GM23338 (cell line): ENCODE data around the gene THADA.

Experiments used
- EZH2 ChIP-seq: fragments of 200-600 bp; sonication (generic); IDR thresholded peaks from one replicate; pipeline ENCODE4 v1.8.0; 2017; ENCODE audit warnings: antibody characterized with exemption, mild to moderate bottlenecking, low read depth; ENCODE audit not compliant: unreplicated experiment
- POLR2AphosphoS5 ChIP-seq: IDR thresholded peaks from 2 replicates; pipeline ENCODE4 v1.6.1; 2016; ENCODE audit warnings: antibody characterized with exemption, low read depth
- TF ChIP-seq, protein P1 (sequence below), 2 experiments: fragments of 200-600 bp in 1 of 2; sonication (generic) in 1 of 2; conservative IDR thresholded peaks; 2 replicates each; pipeline versions ENCODE4 v1.5.1 to v1.6.1; 2016 to 2017; ENCODE audit warnings: antibody characterized with exemption in 2 of 2, low read depth in 2 of 2, mild to moderate bottlenecking in 2 of 2, moderate library complexity in 1 of 2

- TF ChIP-seq, protein P1, sequence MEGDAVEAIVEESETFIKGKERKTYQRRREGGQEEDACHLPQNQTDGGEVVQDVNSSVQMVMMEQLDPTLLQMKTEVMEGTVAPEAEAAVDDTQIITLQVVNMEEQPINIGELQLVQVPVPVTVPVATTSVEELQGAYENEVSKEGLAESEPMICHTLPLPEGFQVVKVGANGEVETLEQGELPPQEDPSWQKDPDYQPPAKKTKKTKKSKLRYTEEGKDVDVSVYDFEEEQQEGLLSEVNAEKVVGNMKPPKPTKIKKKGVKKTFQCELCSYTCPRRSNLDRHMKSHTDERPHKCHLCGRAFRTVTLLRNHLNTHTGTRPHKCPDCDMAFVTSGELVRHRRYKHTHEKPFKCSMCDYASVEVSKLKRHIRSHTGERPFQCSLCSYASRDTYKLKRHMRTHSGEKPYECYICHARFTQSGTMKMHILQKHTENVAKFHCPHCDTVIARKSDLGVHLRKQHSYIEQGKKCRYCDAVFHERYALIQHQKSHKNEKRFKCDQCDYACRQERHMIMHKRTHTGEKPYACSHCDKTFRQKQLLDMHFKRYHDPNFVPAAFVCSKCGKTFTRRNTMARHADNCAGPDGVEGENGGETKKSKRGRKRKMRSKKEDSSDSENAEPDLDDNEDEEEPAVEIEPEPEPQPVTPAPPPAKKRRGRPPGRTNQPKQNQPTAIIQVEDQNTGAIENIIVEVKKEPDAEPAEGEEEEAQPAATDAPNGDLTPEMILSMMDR (conservative IDR thresholded peaks at IDR 0.05; ENCODE audit: low read depth in 2 of 2): no peak
- TF ChIP-seq EZH2 (no peak), POLR2AphosphoS5 (no peak)
Measured at GRCh38 chr2:43300781-43301583, 294.9 kb downstream of the THADA start.
